Measurements from ENCODE around the gene NUP37.

NUP37 gene

DNA sequence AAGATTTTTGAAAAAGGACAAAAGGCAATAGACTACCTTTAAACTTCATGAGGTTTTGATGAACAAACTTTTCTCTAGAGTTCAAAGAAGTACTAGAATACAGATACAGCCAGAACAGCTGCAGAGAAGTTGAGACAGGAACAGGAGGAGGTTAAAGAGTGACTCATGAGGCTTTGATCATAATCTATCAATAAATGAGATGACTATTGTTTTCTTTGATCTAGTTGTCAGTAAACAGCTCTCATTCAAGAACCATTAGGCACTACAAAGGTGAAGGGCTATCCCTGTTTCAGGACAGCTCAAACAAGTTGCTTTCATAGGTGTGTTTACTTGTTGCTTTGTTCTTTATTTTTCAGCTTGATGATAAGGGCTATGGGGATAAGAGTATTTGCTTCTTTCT is 60.6 kb downstream of the NUP37 start:
- no peak for DNase-seq (ENCODE audit: low spot score)
- TF ChIP-seq, protein P1, sequence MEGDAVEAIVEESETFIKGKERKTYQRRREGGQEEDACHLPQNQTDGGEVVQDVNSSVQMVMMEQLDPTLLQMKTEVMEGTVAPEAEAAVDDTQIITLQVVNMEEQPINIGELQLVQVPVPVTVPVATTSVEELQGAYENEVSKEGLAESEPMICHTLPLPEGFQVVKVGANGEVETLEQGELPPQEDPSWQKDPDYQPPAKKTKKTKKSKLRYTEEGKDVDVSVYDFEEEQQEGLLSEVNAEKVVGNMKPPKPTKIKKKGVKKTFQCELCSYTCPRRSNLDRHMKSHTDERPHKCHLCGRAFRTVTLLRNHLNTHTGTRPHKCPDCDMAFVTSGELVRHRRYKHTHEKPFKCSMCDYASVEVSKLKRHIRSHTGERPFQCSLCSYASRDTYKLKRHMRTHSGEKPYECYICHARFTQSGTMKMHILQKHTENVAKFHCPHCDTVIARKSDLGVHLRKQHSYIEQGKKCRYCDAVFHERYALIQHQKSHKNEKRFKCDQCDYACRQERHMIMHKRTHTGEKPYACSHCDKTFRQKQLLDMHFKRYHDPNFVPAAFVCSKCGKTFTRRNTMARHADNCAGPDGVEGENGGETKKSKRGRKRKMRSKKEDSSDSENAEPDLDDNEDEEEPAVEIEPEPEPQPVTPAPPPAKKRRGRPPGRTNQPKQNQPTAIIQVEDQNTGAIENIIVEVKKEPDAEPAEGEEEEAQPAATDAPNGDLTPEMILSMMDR (IDR thresholded peaks at IDR 0.05; ENCODE audit: extremely low read depth, insufficient read depth, missing control alignments) = no peak
- in situ Hi-C loops (cut with MboI; ENCODE audit: low pct_unique_long_range_greater_than_20kb, low sequenced_read_pairs, unreplicated experiment) = no loop called here

DNA sequence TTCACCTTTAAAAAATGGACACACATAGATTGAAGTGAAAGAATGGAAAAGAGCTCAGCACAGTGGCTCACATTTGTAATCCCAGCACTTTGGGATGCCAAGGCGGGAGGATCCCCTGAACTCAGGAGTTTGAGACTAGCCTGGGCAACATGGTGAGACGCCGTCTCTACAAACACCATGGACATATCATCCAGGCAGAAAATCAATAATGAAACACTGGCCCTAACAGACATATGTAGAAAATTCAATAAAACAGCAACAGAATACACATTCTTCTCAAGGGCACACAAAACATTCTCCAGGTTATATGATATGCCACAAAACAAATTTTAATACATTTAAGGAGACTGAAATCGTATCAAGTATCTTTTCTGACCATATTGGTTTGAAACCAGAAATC is 65.6 kb downstream of the NUP37 start:
- in situ Hi-C loops (cut with MboI; ENCODE audit: low pct_unique_long_range_greater_than_20kb, low sequenced_read_pairs, unreplicated experiment) = no loop called here
- TF ChIP-seq, protein P1 (IDR thresholded peaks at IDR 0.05; ENCODE audit: extremely low read depth, insufficient read depth, missing control alignments) = no peak
- no peak for DNase-seq (ENCODE audit: low spot score)

DNA sequence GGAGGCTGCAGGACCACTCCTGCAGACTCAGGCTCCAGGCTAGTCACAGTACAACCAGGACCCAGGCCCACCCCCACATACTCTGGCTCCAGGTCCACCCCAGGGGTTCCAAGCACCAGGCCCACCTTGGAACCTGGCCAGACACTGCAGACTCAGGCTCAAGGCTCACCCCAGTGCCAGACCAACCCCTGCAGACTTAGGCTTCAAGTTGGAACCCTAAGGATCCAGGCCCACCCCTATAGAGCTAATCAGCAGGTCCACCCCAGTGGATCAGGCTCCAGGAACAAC is 66.9 kb downstream of the NUP37 start:
- TF ChIP-seq, protein P1 (IDR thresholded peaks at IDR 0.05; ENCODE audit: extremely low read depth, insufficient read depth, missing control alignments) = no peak
- DNase-seq (ENCODE audit: low spot score) = no peak
- in situ Hi-C loops (cut with MboI; ENCODE audit: low pct_unique_long_range_greater_than_20kb, low sequenced_read_pairs, unreplicated experiment) = no loop called here

DNA sequence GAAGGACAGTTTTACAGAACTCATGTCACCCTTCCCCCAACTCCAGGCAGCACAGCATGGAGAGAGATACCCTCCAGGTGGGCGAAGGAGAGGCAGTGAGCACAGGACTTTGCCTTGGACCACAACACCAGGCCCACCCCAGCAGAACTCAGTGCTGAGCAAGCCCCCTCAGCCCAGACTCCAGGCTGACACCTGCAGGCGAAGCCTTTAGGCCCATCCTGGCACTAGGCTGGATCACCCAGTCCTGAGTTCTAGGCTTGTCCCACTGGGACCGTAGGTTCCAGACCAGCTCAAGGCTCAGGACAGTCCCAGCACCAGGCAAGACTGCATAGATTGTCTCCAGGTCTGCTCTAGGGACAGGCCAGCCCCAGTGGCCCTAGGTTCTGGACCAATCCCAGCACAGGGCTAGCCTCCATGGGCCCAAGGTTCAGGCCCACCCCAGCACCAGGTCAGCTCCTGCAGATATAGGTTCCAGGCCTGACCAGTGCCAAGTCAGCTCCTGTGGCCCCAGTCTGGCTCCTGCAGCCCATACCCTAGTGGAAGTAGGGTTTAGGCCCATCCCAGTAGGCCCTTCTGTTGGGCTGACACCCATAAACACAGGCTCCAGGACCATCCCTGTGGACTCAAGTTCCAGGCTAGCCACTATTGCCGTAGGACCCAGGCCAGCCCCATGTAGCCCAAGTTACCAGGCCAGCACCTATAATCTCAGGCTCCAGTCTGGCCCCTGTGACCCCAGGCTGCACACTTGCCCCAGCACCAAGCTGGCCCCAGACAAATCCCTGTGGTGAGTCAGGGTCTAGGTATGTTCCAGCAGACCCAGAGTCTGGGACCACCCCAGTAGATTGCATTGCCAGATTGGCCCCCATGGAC is 67.5 kb downstream of the NUP37 start:
- in situ Hi-C loops (cut with MboI; ENCODE audit: low pct_unique_long_range_greater_than_20kb, low sequenced_read_pairs, unreplicated experiment) = no loop called here
- TF ChIP-seq, protein P1 (IDR thresholded peaks at IDR 0.05; ENCODE audit: extremely low read depth, insufficient read depth, missing control alignments) = no peak
- no peak for DNase-seq (ENCODE audit: low spot score)

DNA sequence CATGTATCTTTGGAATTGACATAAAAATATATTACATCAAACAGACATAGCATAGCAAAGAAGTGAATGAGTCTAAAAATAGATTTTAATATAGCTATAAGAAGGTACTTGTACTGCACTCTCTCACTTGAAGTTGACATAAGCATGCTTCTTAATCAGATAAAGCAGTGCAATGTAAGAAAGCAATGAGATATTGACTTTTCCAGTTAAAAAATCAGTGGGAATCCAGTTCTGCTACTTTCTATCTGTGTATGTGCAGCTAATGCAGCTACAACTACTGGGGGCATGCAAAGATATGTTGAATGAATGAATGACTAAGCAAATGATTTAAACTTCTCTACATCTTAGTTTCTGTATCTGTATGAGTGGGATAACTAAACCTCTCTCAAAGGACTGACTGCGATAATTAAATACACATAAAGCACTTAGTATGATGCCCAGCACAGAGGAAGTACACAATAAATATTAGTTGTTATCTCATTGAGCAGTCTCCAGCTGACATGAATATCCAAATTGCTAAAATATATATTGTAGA is 68.4 kb downstream of the NUP37 start:
- TF ChIP-seq, protein P1 (IDR thresholded peaks at IDR 0.05; ENCODE audit: extremely low read depth, insufficient read depth, missing control alignments) = no peak
- in situ Hi-C loops (cut with MboI; ENCODE audit: low pct_unique_long_range_greater_than_20kb, low sequenced_read_pairs, unreplicated experiment) = no loop called here
- no peak for DNase-seq (ENCODE audit: low spot score)

DNA sequence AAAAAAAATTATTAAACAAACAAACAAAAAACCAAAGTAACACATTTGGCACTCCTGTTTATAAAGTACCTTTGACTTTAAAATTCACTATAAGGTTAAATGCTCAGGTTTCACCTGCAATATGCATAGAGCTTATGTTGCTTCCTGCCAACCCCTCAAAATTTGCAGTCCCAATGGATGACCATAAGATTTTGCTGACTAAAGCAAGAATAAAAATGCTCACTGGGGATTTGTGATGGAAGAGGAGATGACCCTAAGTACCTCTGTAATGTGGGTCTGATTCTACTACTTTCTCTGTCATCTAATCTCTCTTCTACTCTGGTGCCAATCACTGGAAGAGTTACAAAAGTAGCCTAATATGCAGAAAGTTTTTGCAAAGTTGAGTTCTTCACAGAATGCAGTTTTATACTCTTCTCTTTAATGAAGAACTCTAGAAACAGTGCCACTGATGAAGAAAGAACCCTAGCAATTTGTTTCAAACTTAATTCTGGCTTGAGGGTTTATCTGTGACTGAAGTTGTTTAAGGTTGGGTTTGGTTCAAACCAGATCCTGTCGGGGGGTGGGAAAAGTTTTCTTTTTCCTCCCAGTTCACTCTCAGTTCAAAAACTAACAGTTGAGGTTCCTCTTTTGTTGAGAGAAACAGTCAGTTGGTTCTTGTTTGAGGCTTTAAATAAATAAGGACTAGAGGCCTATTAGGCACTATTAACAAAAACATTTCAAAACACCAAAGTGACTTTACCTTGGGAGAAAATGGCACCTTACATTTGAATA is 69.1 kb downstream of the NUP37 start:
- in situ Hi-C loops (cut with MboI; ENCODE audit: low pct_unique_long_range_greater_than_20kb, low sequenced_read_pairs, unreplicated experiment) = no loop called here
- TF ChIP-seq, protein P1 (IDR thresholded peaks at IDR 0.05; ENCODE audit: extremely low read depth, insufficient read depth, missing control alignments) = no peak
- no peak for DNase-seq (ENCODE audit: low spot score)
